Hematopoietic multipotent progenitor cell treated with erythropoietin and hydrocortisone succinate and interleukin-3 and kit ligand, for 4 days (in vitro differentiated cells): ENCODE results near the gene PLCB2.

Experiments
- DNase-seq: peaks from one replicate; pipeline ENCODE4 v3.0.0-alpha.2; 2015

The PLCB2 gene

GRCh38 chr15:40301467-40302179 is 6.1 kb downstream of the PLCB2 start:
- no peak for DNase-seq

GRCh38 chr15:40300771-40301170 is 7.0 kb downstream of the PLCB2 start:
- no peak for DNase-seq

DNA sequence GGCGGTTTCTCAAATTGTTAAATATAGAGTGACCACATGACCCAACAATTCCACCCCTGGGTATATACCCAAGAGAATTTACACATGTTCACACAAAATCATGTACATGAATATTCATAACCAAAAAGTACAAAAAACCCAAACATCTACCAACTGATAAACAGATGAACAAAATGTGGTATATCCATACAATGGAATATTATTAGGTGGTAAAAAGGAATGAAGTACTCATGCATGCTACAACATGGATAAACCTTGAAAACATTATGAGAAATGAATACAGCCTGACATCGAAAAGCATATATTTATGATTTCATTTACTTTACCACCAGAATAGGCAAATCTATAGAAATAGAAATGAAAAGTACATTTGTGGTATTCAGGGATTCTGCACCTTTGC is 7.4 kb downstream of the PLCB2 start:
- no peak for DNase-seq

- no peak for DNase-seq
Measured at GRCh38 chr15:40298216-40298935, 9.4 kb downstream of the PLCB2 start.

DNA sequence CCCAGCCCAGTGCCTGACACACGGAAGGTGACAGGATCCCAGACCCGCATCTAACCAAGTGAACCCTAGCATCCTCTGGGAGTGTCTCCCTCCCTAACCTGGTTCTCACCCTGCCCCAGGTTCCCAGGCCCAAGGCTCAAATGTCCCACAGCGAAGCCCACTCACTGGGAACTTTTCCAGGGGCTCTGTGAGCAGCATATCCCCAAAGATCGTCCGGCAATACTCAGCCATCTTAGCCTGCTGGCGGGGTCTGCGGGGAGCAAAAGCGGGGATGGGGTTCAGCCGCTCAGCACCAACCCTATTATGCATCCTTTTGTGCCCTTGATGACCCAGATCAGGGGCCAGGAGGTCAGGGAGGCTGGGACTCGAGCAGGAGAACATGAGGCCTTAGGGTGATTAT is 10.4 kb downstream of the PLCB2 start:
- no peak for DNase-seq

DNA sequence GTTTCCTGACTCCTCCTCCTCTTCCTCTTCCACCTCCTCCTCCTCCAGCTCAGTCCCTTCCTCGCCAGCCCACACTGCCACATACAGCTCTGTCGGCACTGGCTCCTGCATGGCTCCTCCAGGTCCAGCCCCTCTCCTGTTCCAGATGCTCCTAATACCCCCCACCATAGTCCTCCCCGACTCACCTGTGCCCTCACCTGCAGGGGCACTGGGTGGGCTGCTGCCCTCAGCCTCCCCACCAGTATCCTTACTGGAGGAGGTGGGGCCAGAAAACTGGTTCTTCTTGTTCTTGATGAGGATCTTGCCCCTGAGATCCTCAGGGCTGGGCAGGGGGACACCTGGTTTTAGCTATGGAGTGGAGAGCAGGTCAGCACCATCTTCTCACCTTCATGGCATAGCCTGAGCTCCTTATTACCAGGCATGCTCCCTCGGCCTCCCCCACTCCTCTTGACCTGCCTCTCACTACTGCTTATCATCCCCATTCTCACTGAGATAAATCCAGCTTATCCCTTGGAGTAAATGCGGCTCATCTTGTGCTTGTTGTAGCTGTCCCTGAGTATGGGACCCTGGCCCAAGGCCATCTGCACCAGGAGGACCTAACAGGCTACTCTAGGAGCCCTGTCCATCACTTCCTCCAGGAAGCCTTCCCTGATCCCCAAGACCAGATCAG is 11.0 kb downstream of the PLCB2 start:
- DNase-seq, result no peak

GRCh38 chr15:40295877-40296560 is 11.7 kb downstream of the PLCB2 start:
- no peak for DNase-seq

DNA sequence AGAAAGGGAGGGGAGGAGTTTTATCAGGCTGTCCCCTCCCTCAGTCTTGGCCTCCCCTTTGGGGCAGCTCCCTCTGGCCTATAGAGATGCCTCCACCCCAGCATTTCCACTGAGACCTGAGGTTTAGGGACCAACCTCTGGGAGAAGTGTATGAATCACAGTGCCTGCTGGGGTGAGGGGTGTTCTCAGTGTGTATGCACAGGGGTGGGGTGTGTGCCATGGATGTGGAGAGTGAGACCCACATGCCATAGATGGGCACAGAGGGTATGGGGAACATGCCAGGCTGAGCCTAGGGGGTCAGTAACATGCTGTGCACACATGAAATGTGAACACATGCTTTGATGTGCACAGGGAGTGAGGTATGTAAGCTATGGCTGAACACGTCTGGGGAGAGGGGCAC is 12.4 kb downstream of the PLCB2 start:
- no peak for DNase-seq

GRCh38 chr15:40293905-40294895 is 13.5 kb downstream of the PLCB2 start:
- no peak for DNase-seq

DNA sequence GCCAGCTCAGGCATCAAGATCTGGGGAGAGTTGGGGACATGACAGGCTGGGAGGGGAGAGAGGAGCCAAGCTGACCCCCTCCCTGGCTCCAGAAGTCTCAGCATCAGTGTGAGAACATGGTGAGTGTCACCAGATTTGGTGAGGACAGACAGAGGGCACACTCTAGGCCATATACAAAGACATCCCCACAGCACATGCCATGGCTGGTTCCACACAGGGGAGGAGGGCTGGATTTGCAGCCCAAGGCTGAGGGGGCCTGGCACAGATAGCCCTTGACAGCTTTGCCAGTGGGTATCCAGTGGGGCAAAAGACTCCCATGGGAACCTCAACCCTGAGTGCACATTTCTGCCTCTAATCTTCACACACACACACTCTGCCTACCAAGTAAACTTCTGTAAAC is 14.7 kb downstream of the PLCB2 start:
- DNase-seq, result no peak

DNA sequence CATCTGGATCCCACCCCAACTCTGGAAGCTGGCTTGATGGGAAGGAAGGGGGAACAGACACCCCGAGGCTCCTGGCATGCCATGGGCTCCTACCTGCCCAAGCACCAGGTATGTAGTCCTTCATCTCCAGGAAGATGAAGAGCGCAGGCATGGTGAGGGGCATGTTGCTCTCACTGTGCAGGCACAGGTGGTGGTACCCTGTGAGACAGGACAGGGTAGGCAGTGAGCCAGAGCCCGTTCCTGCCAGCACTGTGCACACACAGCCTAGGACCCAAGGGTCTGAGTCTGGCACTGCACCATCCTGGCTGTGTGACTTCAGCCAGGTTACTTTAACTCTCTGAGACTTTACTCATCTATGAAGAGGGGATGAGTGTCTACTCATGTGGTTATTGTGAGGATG is 15.5 kb downstream of the PLCB2 start:
- no peak for DNase-seq

DNA sequence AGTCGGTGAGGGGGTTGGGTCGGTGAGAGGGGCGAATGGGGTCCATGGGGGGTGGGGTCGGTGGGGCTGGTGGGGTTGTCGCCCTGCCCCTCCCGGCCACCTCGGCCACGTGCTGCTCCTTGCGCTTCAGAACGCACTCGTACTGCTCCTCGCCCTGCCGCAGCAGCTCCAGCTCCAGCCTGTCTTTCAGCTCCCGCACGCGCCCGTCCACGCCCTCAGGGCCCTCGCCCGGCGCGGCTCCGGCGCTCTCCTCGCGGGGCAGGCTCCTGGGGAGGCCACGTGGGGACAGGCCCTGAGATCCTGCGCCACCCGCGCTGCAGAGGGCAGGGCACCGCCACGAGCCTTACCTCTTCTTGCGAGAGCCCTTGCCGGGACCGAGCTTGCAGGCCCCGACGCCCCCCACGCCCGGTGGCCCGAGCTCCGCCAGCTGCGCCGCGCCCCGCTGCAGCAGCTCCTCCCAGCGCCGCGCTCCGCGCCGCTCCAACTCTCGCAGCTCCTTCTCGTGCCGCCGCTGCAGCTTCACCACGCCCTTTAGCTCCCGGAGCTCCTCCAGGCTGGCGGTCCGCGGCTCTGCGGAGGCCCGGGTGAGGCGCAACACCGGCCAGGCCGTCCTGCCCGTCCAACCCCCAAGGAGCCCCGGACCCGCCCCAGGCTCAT is 16.7 kb downstream of the PLCB2 start:
- DNase-seq, result no peak

- DNase-seq, result no peak
Measured at GRCh38 chr15:40290545-40290917, 17.2 kb downstream of the PLCB2 start.

- DNase-seq, result no peak
Measured at GRCh38 chr15:40289140-40289775, 18.5 kb downstream of the PLCB2 start.

GRCh38 chr15:40287968-40288367 is 19.8 kb downstream of the PLCB2 start:
- no peak for DNase-seq

GRCh38 chr15:40287505-40287904 is 20.2 kb downstream of the PLCB2 start:
- no peak for DNase-seq

DNA sequence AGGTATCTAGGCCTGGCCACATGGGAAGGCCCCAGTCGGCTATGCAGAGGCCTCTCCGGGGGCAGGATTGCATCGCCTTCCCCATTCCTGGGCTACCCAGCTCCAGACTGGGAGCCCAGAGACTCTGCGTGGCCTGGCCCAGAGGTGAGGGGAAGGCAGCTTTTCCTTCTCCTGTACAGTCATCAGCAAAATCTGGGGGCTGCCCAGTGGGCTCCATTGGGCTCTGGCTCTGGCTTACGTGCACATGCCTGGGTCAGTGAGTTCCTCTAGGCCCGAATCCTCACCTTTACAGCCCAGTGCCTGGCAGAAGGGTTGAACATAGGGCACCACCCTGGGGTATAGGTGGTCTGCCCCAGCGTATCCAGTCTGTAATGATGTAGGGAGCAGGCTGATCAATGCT is 20.9 kb downstream of the PLCB2 start:
- no peak for DNase-seq

DNA sequence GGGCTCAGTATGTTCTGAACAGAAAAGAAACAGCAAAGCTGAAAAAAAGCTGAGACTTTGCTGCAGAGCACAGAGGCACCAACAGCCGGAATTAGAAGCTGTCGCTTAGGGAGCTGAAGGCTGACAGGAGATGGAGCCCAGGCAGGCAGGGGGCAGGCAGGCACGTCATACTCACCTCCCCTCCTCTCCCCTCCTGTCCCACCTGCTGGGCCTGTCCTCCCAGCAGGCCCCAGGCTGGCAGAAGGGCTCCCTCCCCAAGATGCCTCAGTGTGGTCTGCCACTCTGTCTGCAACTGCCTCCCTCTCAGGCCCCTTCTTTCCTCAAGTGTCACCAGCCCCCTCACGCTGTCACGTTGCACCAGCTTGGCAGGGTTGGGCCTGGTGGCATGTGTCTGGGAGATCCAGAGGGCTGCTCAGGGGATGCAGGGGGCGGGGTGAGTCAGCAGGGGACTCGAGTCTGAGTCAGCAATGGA is 21.6 kb downstream of the PLCB2 start:
- DNase-seq, result no peak

DNA sequence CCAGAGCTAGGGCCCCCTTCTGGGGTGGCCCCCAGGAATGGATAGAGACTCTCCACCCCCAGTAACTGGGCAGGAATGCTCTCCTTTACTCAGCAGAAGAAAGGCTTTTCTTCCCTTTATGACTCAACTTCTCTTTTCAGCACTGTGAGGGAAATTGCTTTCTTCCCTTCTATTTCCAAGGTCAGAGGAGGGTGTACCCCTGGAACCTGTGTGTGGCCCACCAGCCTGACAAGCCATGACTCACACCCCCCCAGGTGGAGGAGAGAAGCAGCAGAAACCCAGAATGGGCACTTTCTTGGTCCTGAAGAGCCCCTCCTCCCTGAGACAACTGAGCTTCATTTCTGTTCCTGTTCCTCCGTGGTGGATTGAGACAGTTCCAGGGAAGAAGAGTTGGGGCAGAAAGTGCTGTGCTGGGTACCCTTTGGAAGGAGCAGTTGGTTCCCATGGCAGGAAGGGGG is 22.2 kb downstream of the PLCB2 start:
- no peak for DNase-seq

DNA sequence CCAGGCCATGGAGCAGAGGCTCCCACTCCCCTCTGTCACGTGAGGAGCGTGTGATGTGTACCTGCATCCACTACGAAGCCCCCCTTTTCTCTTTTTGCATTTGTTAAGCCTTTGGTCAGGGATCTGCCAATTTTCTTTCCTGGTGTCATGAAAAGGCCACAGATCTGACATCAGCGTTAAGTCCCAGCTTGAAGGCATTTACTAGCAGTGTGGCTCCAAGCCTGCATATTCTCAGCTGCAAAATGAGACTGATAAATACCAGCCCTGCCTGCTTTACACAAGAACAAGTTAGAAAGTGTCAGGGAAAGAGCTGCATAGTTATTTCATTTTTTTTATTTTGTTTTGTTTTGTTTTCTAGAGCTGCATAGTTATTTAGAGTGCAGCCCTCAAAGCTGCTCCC is 22.6 kb downstream of the PLCB2 start:
- DNase-seq, result no peak
